GM12878 (cell line): ENCODE data around the gene PRDX3. TPM values are rescaled to one million over a fixed set of nuclear protein-coding genes. Genes with fewer than 3 reads are reported as not detected.

ENCODE experiments used
- ATAC-seq: fragments of 200-7000 bp; cut with Tn5 transposase; 3 replicates; pipeline ENCODE4 v1.9.1; 2020; ENCODE audit warnings: mild to moderate bottlenecking, moderate library complexity
- BruUV-seq: library from RNA; stranded (reverse); fragments of 400-500 nt; replicated peaks from 2 replicates; lab custom pipeline; 2021; lab: Mats Ljungman, UMichigan
- CTCF ChIA-PET: fragments of 300-600 bp; sonication (Branson Sonifier 250); formaldehyde crosslinking; extraction: SDS; loops from one replicate; lab custom pipeline; 2021; ENCODE audit warnings: inconsistent platforms; lab: Yijun Ruan, JAX
- POLR2A ChIA-PET: fragments of 350-600 bp; formaldehyde crosslinking; extraction: SDS; loops from one replicate; lab custom pipeline; 2021; ENCODE audit warnings: inconsistent platforms; lab: Charles Lee
- RAD21 ChIA-PET: fragments of 300-600 bp; sonication (Branson Sonifier 250); formaldehyde crosslinking; loops from one replicate; lab custom pipeline; 2023; ENCODE audit warnings: antibody characterized with exemption; ENCODE audit not compliant: unreplicated experiment; lab: Charles Lee
- SMC1A ChIA-PET: fragments of 300-600 bp; sonication (Branson Sonifier 250); formaldehyde crosslinking; loops from one replicate; lab custom pipeline; 2023; ENCODE audit not compliant: unreplicated experiment, uncharacterized antibody; lab: Charles Lee
- DNase-seq: peaks from one replicate; pipeline ENCODE4 v3.0.0-alpha.2; 2011; ENCODE audit warnings: low read depth, low spot score
- FAIRE-seq: peaks from 3 replicates; lab custom pipeline; 2011; peaks lifted over from hg19 to GRCh38; lab: Jason Lieb, UNC
- H2AFZ ChIP-seq: 2 replicates; pipeline ENCODE4 v1.6.0; 2011; ENCODE audit warnings: low read depth, low read length, control low read depth; ENCODE audit not compliant: control insufficient read depth
- H3K27ac ChIP-seq: 2 replicates; pipeline ENCODE4 v1.5.1; 2011; ENCODE audit warnings: control low read depth; ENCODE audit not compliant: control insufficient read depth, insufficient read depth
- H3K27me3 ChIP-seq, 2 experiments: replicated peaks in 1 of 2; 2 replicates each; pipeline versions ENCODE4 v1.6.0 to v1.6.1; 2011; ENCODE audit warnings: low read length in 1 of 2; ENCODE audit not compliant: control insufficient read depth in 2 of 2, insufficient read depth in 2 of 2
- H3K36me3 ChIP-seq, 2 experiments: 2 replicates each; pipeline ENCODE4 v1.5.1; 2011; ENCODE audit warnings: low read length in 1 of 2; ENCODE audit not compliant: control insufficient read depth in 2 of 2, insufficient read depth in 2 of 2
- H3K4me1 ChIP-seq: 2 replicates; pipeline ENCODE4 v1.6.1; 2011; ENCODE audit warnings: mild to moderate bottlenecking, low read length, moderate library complexity, mixed read lengths; ENCODE audit not compliant: control insufficient read depth, insufficient read depth
- H3K4me2 ChIP-seq: 2 replicates; pipeline ENCODE4 v1.6.0; 2011; ENCODE audit warnings: control low read depth; ENCODE audit not compliant: control insufficient read depth, insufficient read depth
- H3K4me3 ChIP-seq: fragments of 200-600 bp; sonication (generic); 2 replicates; pipeline ENCODE4 v1.5.1; 2016
- H3K79me2 ChIP-seq: 2 replicates; pipeline ENCODE4 v1.6.0; 2011; ENCODE audit warnings: low read length; ENCODE audit not compliant: control insufficient read depth, insufficient read depth
- H3K9ac ChIP-seq: 2 replicates; pipeline ENCODE4 v1.8.0; 2011; ENCODE audit warnings: low read length, control low read depth, mixed read lengths; ENCODE audit not compliant: control insufficient read depth, insufficient read depth
- H3K9me3 ChIP-seq: replicated peaks from 3 replicates; pipeline ENCODE4 v1.5.1; 2011; ENCODE audit warnings: mild to moderate bottlenecking, low read length; ENCODE audit not compliant: control insufficient read depth, insufficient read depth
- H4K20me1 ChIP-seq: 2 replicates; pipeline ENCODE4 v1.6.0; 2011; ENCODE audit not compliant: control insufficient read depth, insufficient read depth
- ASH2L ChIP-seq: fragments of 300-600, 200-600 bp; sonication (generic); IDR thresholded peaks from 2 replicates; pipeline ENCODE4 v1.6.1; 2017; ENCODE audit warnings: low read depth, mild to moderate bottlenecking, borderline replicate concordance
- EGR1 ChIP-seq, 2 experiments: IDR thresholded peaks; 1 replicate in 1 of 2; 2 replicates in 1 of 2; pipeline ENCODE4 v1.6.1; 2011 to 2012; ENCODE audit warnings: low read depth in 2 of 2, low read length in 2 of 2, borderline replicate concordance in 1 of 2, mild to moderate bottlenecking in 1 of 2, moderate library complexity in 1 of 2
- NBN ChIP-seq: fragments of 450-650 bp; IDR thresholded peaks from 2 replicates; pipeline ENCODE4 v1.6.1; 2016
- NFXL1 ChIP-seq: fragments of 450-650 bp; IDR thresholded peaks from 2 replicates; pipeline ENCODE4 v1.6.1; 2017; ENCODE audit warnings: antibody characterized with exemption, mild to moderate bottlenecking, borderline replicate concordance
- NFYB ChIP-seq: IDR thresholded peaks from 2 replicates; pipeline ENCODE4 v1.6.1; 2011; ENCODE audit warnings: low read depth, mild to moderate bottlenecking, low read length, improper control_type of control experiment, moderate library complexity; ENCODE audit not compliant: insufficient read depth
- NR2C1 ChIP-seq: fragments of 450-650 bp; IDR thresholded peaks from 2 replicates; pipeline ENCODE4 v1.6.1; 2017; ENCODE audit warnings: antibody characterized with exemption, mild to moderate bottlenecking, moderate library complexity
- PML ChIP-seq: IDR thresholded peaks from 2 replicates; pipeline ENCODE4 v1.6.1; 2012; ENCODE audit warnings: low read length, inconsistent platforms
- POU2F2 ChIP-seq: IDR thresholded peaks from 3 replicates; pipeline ENCODE4 v1.6.1; 2011; ENCODE audit warnings: low read depth, mild to moderate bottlenecking, low read length, borderline replicate concordance
- RELA ChIP-seq: fragments of 450-650 bp; IDR thresholded peaks from 2 replicates; pipeline ENCODE4 v1.8.0; 2014; ENCODE audit warnings: borderline replicate concordance; ENCODE audit not compliant: partially characterized antibody
- SMC3 ChIP-seq: IDR thresholded peaks from 2 replicates; pipeline ENCODE4 v1.6.1; 2011; ENCODE audit warnings: low read length, improper control_type of control experiment, borderline replicate concordance
- STAT3 ChIP-seq: IDR thresholded peaks from 2 replicates; pipeline ENCODE4 v1.6.1; 2011; ENCODE audit warnings: low read depth, low read length, improper control_type of control experiment
- USF1 ChIP-seq: IDR thresholded peaks from 2 replicates; pipeline ENCODE4 v1.6.1; 2011; ENCODE audit warnings: borderline replicate concordance, low read depth, mild to moderate bottlenecking, moderate library complexity, mixed read lengths, low read length; ENCODE audit not compliant: insufficient read depth; ENCODE audit errors: extremely low read length
- WGBS: methylation state at CpG from one replicate; pipeline ENCODE4 v1.1.6; 2016; ENCODE audit warnings: low lambda C conversion rate; ENCODE audit not compliant: insufficient replicate concordance, insufficient coverage; ENCODE audit errors: missing lambda C conversion rate; 5-methylcytosine and 5-hydroxymethylcytosine counted together
- in situ Hi-C: fragments of 300-500 bp; cut with MboI; formaldehyde crosslinking; loops from 9 replicates; pipeline ENCODE4 v1.14.3; 2018; ENCODE audit warnings: mixed read lengths
- intact Hi-C: fragments of 100-400 bp; cut with micrococcal nuclease; formaldehyde crosslinking; loops from one replicate; pipeline ENCODE4 v1.14.2; 2022; ENCODE audit not compliant: unreplicated experiment
- polyA plus RNA-seq, 11 experiments: library from polyadenylated mRNA; depleted of rRNA in 4 of 11; unstranded in 6 of 11; stranded (reverse) in 5 of 11; fragments of >200 nt; fragmentation: Nextera tagmentation in 4 of 11; fragmentation: Illumina TruSeq in 1 of 11; extraction: Ambion mirVana in 4 of 11; extraction: Trizol in 1 of 11; gene quantifications; 1 replicate in 1 of 11; 2 replicates in 10 of 11; pipeline versions ENCODE4 v1.2.1 to v1.2.3, GENCODE V29; 2011 to 2016; ENCODE audit warnings: inconsistent platforms in 2 of 11, missing spikeins in 2 of 11, low read depth in 1 of 11
- total RNA-seq, 4 experiments: library from RNA; depleted of rRNA in 3 of 4; stranded (reverse); fragments of >200 nt in 3 of 4; fragmentation: Illumina TruSeq in 1 of 4; extraction: Trizol in 1 of 4; gene quantifications; 2 replicates each; pipeline versions ENCODE4 v1.2.1 to v1.2.3, GENCODE V29; 2013 to 2021

PRDX3 gene
- total and polyA plus RNA-seq, 10 of the 15 experiments (the other 5 are each of a cell fraction or from before 2014, with no cell fraction given) = 195 to 1,431 (median 398) TPM

GRCh38 chr10:119140603-119141245, 37.9 kb downstream of the PRDX3 start:
- H3K9me3 ChIP-seq = no peaks in the 10 kb centered on the region
- in situ Hi-C loops (no loop called here), intact Hi-C loops (no loop called here)
- 95% methylated on average over 21 of the region's 21 CpGs for WGBS
- no peaks in the 10 kb centered on the region for H4K20me1 ChIP-seq
- no peak overlapping the region for H3K4me2 ChIP-seq
- H3K27me3 ChIP-seq = no peaks in the 10 kb centered on the region
- H2AFZ ChIP-seq = no peak overlapping the region
- no peak overlapping the region for H3K9ac ChIP-seq
- FAIRE-seq (no peak), DNase-seq (no peak), ATAC-seq (no peak)
- ChIA-PET SMC1A (no interaction called here), CTCF (interaction anchor here (1.1 to 2.2 kb wide), 2 partner anchors 11 to 58 kb away, joined by 3 to 16 read pairs; no protein-coding TSS in a partner anchor), RAD21 (no interaction called here), POLR2A (no interaction called here)
- H3K4me3 ChIP-seq = no peak overlapping the region
- no TSS peak for BruUV-seq
- no peaks in the 10 kb centered on the region for H3K79me2 ChIP-seq
- no peaks in the 10 kb centered on the region for H3K4me1 ChIP-seq
- no peak overlapping the region for H3K27ac ChIP-seq
- TF ChIP-seq POU2F2 (no peak), EGR1 (IDR thresholded peaks at IDR 0.05; ENCODE audit: borderline replicate concordance in 1 of 2, low read depth in 2 of 2, low read length in 2 of 2) (no peak), RELA (no peak), NR2C1 (no peak), PML (no peak), NBN (no peak), STAT3 (no peak), ASH2L (no peak), NFYB (no peak), NFXL1 (no peak), USF1 (no peak), SMC3 (no peak)
- peaks cover 0 to 8% of the 10 kb centered on the region in 2 experiments; a peak in 3 of 4 replicates for H3K36me3 ChIP-seq
